Activated B cell treated with CpG ODN at 0.5 μM for 24 hours (primary cell): ENCODE data around the gene TUBA1B. TPM values are rescaled to one million over a fixed set of nuclear protein-coding genes. Genes with fewer than 3 reads are reported as not detected.

Experiments used
- ATAC-seq: fragments of 200-7000 bp; cut with Tn5 transposase; one replicate; pipeline ENCODE4 v1.10.0; 2021; ENCODE audit warnings: low read depth, mild to moderate bottlenecking, moderate library complexity
- CTCF ChIA-PET: fragments of 350-600 bp; sonication (Branson Sonifier 250); formaldehyde crosslinking; loops from one replicate; lab custom pipeline; 2021; ENCODE audit warnings: antibody characterized with exemption; lab: Charles Lee
- POLR2A ChIA-PET: fragments of 350-600 bp; sonication (Branson Sonifier 250); formaldehyde crosslinking; loops from one replicate; lab custom pipeline; 2021; ENCODE audit warnings: antibody characterized with exemption; lab: Charles Lee
- DNase-seq: peaks from one replicate; pipeline ENCODE4 v3.0.0; 2022
- H3K27ac Mint-ChIP-seq: one replicate; pipeline ENCODE4 v1.8.0; 2020; ENCODE audit warnings: mixed read lengths
- H3K27me3 Mint-ChIP-seq: one replicate; pipeline ENCODE4 v1.8.0; 2021; ENCODE audit warnings: mixed read lengths
- H3K36me3 Mint-ChIP-seq: one replicate; pipeline ENCODE4 v1.8.0; 2021; ENCODE audit warnings: low read depth, mixed read lengths
- H3K4me1 Mint-ChIP-seq: one replicate; pipeline ENCODE4 v1.8.0; 2021; ENCODE audit warnings: mixed read lengths
- H3K4me3 Mint-ChIP-seq: one replicate; pipeline ENCODE4 v1.8.0; 2020; ENCODE audit warnings: mild to moderate bottlenecking, mixed read lengths
- H3K9me3 Mint-ChIP-seq: one replicate; pipeline ENCODE4 v1.8.0; 2020; ENCODE audit warnings: mixed read lengths
- intact Hi-C: fragments of 100-400 bp; cut with micrococcal nuclease; formaldehyde crosslinking; loops from one replicate; pipeline ENCODE4 v1.15.1; 2024
- total RNA-seq: library from RNA; stranded (reverse); gene quantifications from 2 replicates; pipeline ENCODE4 v1.2.3, GENCODE V29; 2022
- TF ChIP-seq, protein P1 (sequence below): fragments of 200-600 bp; IDR thresholded peaks from one replicate; pipeline ENCODE4 v1.8.0; 2022; ENCODE audit warnings: antibody characterized with exemption, mild to moderate bottlenecking

Gene TUBA1B
- total RNA-seq, 1 donor from 2014 or later, result 916 TPM

DNA sequence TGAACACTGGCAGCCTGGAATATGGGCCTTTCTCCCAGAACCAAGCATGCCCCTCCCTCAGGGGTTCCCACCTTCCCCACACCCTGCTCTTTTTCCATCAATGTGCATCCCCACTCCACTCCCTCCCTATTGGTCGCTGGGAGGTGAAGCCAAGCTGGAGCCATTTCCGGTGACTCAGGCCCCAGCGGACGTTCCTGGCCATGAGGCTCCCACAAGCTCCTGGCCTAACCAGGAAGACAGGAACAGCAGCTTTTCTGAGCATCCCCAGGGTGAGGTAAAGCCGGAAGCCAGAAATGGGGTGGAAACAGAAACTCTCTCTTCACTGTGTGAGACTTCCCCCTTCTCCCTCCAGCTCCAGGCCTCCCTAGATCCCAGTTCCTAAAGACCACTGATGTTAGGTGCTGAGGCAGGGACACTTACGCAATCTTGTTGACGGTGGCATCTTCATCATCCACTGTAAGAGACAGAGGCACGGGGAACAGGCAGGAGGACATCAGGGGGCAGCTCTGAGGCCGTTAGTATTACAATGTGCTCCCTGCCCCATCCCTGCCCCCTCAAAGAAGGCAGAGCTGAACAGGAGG, 25.6 kb downstream of the TUBA1B start:
- no peak for DNase-seq
- CTCF ChIA-PET, result interaction anchor here (3.3 to 6.9 kb wide), 2 partner anchors 11 to 17 kb away, joined by 17 to 32 read pairs; partner anchors contain the start of gene DHH
- H3K27me3 Mint-ChIP-seq, result no peaks in the 10 kb centered on the region
- POLR2A ChIA-PET, result interaction anchor here (1.3 to 3.3 kb wide), 2 partner anchors 25 to 82 kb away, joined by 3 to 20 read pairs; partner anchors contain the start of gene TUBA1B
- H3K9me3 Mint-ChIP-seq, result no peaks in the 10 kb centered on the region
- TF ChIP-seq, protein P1, sequence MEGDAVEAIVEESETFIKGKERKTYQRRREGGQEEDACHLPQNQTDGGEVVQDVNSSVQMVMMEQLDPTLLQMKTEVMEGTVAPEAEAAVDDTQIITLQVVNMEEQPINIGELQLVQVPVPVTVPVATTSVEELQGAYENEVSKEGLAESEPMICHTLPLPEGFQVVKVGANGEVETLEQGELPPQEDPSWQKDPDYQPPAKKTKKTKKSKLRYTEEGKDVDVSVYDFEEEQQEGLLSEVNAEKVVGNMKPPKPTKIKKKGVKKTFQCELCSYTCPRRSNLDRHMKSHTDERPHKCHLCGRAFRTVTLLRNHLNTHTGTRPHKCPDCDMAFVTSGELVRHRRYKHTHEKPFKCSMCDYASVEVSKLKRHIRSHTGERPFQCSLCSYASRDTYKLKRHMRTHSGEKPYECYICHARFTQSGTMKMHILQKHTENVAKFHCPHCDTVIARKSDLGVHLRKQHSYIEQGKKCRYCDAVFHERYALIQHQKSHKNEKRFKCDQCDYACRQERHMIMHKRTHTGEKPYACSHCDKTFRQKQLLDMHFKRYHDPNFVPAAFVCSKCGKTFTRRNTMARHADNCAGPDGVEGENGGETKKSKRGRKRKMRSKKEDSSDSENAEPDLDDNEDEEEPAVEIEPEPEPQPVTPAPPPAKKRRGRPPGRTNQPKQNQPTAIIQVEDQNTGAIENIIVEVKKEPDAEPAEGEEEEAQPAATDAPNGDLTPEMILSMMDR, result no peak
- intact Hi-C loops, result no loop called here
- no peak overlapping the region for H3K27ac Mint-ChIP-seq
- H3K36me3 Mint-ChIP-seq, result peaks cover 68% of the 10 kb centered on the region
- H3K4me3 Mint-ChIP-seq, result no peak overlapping the region
- peaks cover 39% of the 10 kb centered on the region for H3K4me1 Mint-ChIP-seq
- ATAC-seq, result no peak

- intact Hi-C loops, result no loop called here
- ATAC-seq (no peak), DNase-seq (no peak)
- Mint-ChIP-seq H3K27me3 (no peaks in the 10 kb centered on the region), H3K36me3 (peaks cover 69% of the 10 kb centered on the region), H3K27ac (no peak overlapping the region), H3K4me3 (no peak overlapping the region), H3K9me3 (no peaks in the 10 kb centered on the region), H3K4me1 (peaks cover 35% of the 10 kb centered on the region)
- TF ChIP-seq, protein P1, result no peak
- CTCF ChIA-PET, result interaction anchor here (3.3 to 6.9 kb wide), 2 partner anchors 10 to 16 kb away, joined by 17 to 32 read pairs; partner anchors contain the start of gene DHH
- POLR2A ChIA-PET, result interaction anchor here (1.0 to 3.3 kb wide), 3 partner anchors 11 to 83 kb away, joined by 3 to 20 read pairs (median 3); partner anchors contain the start of gene TUBA1B
Observed at GRCh38 chr12:49104822-49105221, 26.4 kb downstream of the TUBA1B start.

GRCh38 chr12:49100380-49100779, 30.8 kb downstream of the TUBA1B start:
- DNase-seq (no peak), ATAC-seq (no peak)
- intact Hi-C loops, result no loop called here
- ChIA-PET POLR2A (interaction anchor here (0.9 kb wide), 1 partner anchor 30 kb away, joined by 3 read pairs; no protein-coding TSS in a partner anchor), CTCF (interaction anchor here (1.3 to 4.7 kb wide), 5 partner anchors 8 to 37 kb away, joined by 3 to 55 read pairs (median 5); no protein-coding TSS in a partner anchor)
- Mint-ChIP-seq H3K9me3 (no peaks in the 10 kb centered on the region), H3K36me3 (peaks cover 69% of the 10 kb centered on the region), H3K27me3 (no peaks in the 10 kb centered on the region), H3K4me3 (no peak overlapping the region), H3K27ac (no peak overlapping the region), H3K4me1 (no peaks in the 10 kb centered on the region)
- TF ChIP-seq, protein P1, result no peak

DNA sequence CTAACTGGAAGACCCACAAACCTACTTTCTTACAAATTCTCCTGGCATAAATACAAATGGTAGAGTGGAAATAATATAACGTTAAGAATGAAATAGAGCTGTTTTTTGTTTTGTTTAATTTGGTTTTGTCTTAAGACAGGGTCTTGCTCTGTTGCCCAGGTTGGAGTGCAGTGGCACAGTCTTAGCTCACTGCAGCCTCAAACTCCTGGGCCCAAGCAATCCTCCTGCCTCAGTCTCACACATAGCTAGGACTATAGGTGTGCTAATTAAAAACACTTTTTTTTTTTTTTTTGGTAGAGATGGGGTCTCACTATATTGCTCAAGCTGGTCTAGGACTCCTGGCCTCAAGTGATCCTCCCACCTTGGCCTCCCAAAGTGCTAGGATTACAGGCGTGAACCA, 32.5 kb downstream of the TUBA1B start:
- TF ChIP-seq, protein P1, result no peak
- H3K4me3 Mint-ChIP-seq, result no peak overlapping the region
- ATAC-seq (no peak), DNase-seq (no peak)
- intact Hi-C loops, result loop anchor here (1.0 kb wide), 2 partner anchors 12 to 34 kb away; partner anchors contain the start of gene LMBR1L
- peaks cover 10% of the 10 kb centered on the region for H3K27me3 Mint-ChIP-seq
- no peaks in the 10 kb centered on the region for H3K9me3 Mint-ChIP-seq
- H3K4me1 Mint-ChIP-seq, result peaks cover 15% of the 10 kb centered on the region
- ChIA-PET CTCF (interaction anchor here (1.0 to 4.7 kb wide), 13 partner anchors 10 to 246 kb away, joined by 3 to 55 read pairs (median 5); partner anchors contain the start of genes DDX23, FKBP11, LMBR1L and TUBA1B), POLR2A (interaction anchor here (0.8 to 2.0 kb wide), 7 partner anchors 10 to 90 kb away, joined by 3 to 14 read pairs (median 4); partner anchors contain the start of genes TUBA1A and TUBA1B)
- H3K27ac Mint-ChIP-seq, result no peak overlapping the region
- peaks cover 58% of the 10 kb centered on the region for H3K36me3 Mint-ChIP-seq

GRCh38 chr12:49098035-49098451, 33.2 kb downstream of the TUBA1B start:
- POLR2A ChIA-PET, result interaction anchor here (1.3 to 2.0 kb wide), 6 partner anchors 10 to 91 kb away, joined by 3 to 14 read pairs (median 5); partner anchors contain the start of genes TUBA1A and TUBA1B
- peak; percentile 71 for ATAC-seq

More at GRCh38 chr12:49098035-49098451, 33.2 kb downstream of the TUBA1B start:
- peaks cover 17% of the 10 kb centered on the region for H3K4me1 Mint-ChIP-seq
- peak; percentile 48 for DNase-seq
- H3K27ac Mint-ChIP-seq, result no peak overlapping the region
- TF ChIP-seq, protein P1, result no peak
- CTCF ChIA-PET, result interaction anchor here (0.7 to 4.7 kb wide), 13 partner anchors 9 to 245 kb away, joined by 3 to 55 read pairs (median 5); partner anchors contain the start of genes DDX23, FKBP11 and LMBR1L
- peaks cover 16% of the 10 kb centered on the region for H3K27me3 Mint-ChIP-seq
- no peak overlapping the region for H3K4me3 Mint-ChIP-seq
- intact Hi-C loops, result loop anchor here (1.0 kb wide), 2 partner anchors 12 to 34 kb away; partner anchors contain the start of gene LMBR1L
- H3K36me3 Mint-ChIP-seq, result peaks cover 52% of the 10 kb centered on the region
- no peaks in the 10 kb centered on the region for H3K9me3 Mint-ChIP-seq
